GM18498 (cell line): ENCODE results near the gene RBM26.

ENCODE experiments used
- ATAC-seq: cut with Tn5 transposase; IDR thresholded peaks from one replicate; pipeline ENCODE4 v1.9.1; 2021; ENCODE audit warnings: mild to moderate bottlenecking, moderate library complexity; ENCODE audit not compliant: unreplicated experiment

Gene RBM26

DNA sequence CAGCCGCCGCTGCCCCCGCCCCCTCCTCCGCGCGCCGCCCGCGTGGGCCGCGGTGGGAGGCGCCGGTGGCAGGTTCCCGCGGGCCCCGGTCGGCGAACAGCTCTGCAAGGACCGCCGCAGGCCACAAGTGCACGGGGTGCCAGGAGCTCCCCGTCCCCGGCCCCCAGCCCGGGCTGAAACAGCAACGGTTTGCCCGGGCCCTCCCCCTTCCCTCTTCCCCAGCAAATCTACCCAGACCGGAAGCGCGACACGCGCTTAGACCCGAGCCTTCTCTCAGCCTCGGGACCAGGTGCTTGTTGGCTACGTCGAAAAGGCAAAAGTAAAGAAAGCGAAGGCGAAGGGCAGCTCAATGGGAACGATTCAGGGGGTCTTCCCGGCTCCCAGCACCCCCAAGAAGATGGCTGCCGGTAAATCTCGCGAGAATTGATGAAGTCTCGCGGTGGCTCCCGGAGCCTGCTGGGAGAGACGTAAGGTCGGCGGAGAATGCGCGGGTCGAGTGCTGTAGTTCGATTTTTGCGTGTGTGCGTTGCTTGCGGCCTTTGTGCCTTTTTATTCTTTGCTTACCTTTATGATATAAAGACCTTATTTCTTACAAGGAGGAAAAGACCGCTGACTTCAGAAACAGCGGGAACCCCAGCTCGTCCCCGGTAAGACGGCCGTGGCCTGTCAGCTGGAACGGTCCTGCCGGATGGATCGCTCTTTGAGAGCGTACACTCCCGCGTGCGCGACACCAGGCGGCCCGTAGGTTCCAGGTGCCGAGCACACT, at the start of gene RBM26:
Gene RBM26, minus strand, starts transcription at position 425 of the 766 bp plus-strand sequence. CDS start 481 bp downstream, outside the sequence.
- ATAC-seq: peak; percentile 82

- ATAC-seq: no peak
Observed at GRCh38 chr13:79455331-79455730, 49.3 kb upstream of the RBM26 start.

DNA sequence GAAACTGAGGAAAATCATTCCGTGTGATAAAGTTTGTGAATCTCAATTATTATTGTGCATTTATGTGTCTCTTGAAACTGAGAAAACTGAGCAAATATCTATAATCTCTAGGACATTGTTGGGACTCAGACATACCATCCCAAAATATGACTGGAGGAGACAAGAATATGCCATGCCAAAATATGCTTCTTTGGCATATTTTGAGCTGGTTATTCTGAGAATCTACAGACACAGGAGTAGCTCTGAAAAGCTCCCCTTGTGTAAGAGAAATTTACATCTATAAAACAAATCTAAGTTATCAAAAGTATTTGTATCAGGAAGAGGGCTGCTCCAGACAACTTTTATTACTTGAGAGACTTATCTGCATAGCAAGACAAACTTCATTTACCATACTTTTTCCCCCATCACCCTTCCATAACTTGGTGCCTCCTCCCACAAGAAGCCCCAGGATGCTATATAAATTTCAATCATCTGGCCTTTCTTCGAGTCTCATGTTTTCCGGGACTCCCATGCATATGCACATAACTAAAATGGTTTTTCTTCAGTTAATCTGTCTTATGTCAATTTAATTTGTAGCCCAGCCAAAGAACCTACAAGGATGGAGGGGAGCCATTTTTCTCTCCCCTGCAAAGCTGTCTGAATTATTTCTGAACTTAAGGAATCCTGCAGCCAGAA, 46.3 kb upstream of the RBM26 start:
- ATAC-seq: no peak

DNA sequence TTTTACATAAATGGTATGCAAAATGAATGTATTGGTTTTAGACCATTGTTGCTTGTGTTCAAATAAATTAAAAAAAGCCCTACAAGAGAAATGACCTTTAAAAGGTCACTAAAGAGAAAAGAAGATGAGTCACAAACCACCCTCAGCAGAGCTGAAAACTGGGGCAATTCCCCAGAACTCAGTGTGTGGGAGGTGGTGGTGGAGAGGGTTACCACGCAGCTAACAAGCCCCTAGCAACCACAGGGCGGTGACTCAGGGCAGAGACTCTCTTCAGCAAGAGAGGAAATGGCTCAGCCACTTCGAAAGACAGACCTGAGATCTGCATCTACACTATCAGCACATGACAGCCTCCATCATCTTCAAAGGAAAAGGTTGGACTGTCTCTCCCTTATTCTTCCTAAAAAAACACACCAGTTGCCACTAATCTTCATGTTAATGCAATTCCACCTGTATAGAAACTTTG, 45.5 kb upstream of the RBM26 start:
- ATAC-seq: peak; percentile 99

GRCh38 chr13:79450110-79450509, 44.1 kb upstream of the RBM26 start:
- no peak for ATAC-seq

DNA sequence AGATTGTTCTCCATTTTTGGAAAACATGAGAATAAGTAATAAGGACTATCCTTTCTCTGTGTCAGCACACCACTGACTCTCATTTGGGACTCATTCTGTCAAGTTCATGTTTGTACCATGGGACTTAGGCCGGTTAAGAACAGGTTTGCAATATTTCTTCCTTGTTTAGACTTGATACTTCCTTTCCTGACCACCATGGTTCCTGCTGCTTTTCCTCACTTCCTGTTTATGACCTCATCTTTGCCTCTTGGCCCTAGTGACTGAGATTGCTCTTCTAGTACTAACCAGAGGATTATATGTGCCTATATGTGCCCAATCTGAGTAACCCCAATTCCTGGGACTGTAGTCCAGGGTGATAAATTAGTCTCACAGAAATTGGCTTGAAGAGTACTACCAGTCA, 42.4 kb upstream of the RBM26 start:
- no peak for ATAC-seq

GRCh38 chr13:79447741-79448140, 41.7 kb upstream of the RBM26 start:
- no peak for ATAC-seq

GRCh38 chr13:79447141-79447540, 41.1 kb upstream of the RBM26 start:
- ATAC-seq: no peak

DNA sequence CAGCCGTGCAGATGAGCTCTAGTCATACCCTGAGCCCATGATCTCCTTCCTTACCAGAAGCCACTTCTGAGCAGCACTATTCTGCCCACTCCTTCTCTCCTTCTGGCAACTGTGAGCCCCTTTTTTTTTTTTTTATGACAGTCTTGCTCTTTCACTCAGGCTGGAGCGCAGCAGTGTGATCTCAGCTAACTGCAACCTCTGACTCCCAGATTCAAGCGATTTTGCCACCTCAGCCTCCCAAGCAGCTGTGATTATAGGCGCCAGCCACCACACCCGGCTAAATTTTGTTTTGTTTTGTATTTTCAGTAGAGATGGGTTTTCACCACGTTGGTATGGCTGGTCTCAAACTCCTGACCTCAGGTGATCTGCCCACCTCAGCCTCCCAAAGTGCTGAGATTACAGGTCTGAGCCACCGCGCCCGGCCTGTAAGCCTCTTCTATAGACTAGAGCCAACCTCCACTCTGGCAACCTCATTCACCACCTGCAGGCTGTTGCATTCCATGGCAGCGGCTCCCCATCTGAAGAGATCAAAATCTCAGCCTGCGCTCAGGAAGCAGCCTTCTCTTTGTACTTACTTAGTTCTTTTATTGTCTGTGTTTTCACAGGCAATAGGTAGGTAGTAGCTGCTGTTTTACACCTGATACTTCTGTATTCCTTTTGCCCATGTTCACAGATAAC, 40.1 kb upstream of the RBM26 start:
- ATAC-seq: no peak

GRCh38 chr13:79442706-79443105, 36.7 kb upstream of the RBM26 start:
- ATAC-seq: no peak

DNA sequence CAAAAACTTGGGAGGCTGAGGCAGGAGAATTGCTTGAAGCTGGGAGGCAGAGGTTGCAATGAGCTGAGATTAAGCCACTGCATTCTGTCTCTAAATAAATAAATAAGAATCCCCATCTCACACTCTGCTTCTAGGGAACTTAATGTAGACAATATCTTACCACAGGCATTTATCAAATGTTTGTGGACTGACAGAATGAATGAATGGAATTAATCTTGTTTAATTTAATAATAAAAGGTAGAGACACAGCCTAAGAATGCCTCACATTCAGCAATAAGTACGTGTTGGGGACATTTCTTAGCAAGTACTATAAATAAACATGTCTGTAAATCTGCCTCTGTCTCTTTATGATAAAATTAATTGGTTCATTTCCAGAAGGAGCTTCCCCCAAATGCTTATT, 36.2 kb upstream of the RBM26 start:
- ATAC-seq: no peak

DNA sequence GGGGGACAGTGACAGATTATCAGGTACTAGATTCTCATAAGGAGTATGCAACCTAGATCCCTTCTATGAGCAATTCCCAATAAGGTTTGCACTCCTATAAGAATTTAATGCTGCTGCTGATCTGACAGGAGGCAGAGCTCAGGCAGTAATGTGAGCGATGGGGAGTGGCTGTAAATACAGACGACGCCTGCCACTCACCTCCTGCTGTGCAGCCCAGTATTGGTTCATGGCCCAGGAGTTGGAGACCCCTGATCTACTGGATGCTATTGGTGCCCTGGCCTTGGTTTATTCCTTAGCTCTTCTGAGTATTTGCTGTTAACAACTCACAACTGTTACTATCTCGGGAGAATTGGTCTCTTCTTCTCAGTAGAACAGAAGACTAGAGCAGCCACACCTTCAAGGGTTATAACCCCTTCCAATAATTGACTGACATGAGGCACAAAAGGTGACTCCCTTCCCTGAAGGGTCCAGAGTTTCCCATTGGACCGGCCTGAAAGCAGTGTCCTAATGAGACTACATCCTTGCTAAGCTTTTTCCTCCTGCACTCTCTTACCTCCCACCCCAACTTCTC, 35.0 kb upstream of the RBM26 start:
- no peak for ATAC-seq

- ATAC-seq: no peak
Observed at GRCh38 chr13:79439275-79439674, 33.2 kb upstream of the RBM26 start.

DNA sequence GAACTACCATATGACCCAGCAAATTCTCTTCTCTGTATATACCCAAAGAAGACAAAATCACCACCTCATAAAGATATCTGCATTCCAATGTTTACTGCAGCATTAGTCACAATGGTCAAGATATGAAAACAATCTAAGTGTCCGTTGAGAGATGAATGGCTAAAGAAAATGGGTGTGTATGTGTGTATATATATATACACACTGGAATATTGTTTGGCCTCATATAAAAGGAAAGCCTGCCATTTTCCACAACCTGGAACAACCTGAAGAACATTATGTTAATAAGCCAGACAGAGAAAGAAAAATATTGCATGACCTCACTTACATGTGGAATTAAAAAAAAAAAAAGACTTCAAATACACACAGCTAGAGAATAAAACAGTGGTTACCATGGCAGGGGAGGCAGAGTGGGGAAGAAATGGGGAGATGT, 29.5 kb upstream of the RBM26 start:
- no peak for ATAC-seq

GRCh38 chr13:79434556-79434955, 28.5 kb upstream of the RBM26 start:
- ATAC-seq: no peak

DNA sequence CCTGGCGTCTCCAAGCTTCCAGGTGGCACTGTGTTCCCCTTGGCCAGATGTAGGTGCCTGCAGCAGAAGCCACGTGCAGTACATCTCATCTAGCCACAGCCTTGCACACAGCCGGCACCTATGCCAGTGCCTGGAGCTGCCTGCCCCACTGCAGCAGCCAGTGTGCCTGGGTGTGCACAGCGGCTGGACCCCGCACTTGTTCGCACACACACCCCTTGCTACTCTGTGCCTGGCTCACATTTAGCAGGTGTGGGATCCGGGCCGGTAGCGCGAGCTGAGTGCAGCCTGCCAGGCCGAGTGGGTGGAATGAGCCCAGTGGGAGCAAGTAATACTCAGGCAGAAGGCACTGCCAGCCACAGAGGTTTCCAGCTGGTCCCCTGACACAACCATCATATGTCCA, 26.9 kb upstream of the RBM26 start:
- ATAC-seq: no peak

GRCh38 chr13:79432086-79432485, 26.0 kb upstream of the RBM26 start:
- no peak for ATAC-seq

GRCh38 chr13:79429309-79429708, 23.3 kb upstream of the RBM26 start:
- ATAC-seq: peak; percentile 45

DNA sequence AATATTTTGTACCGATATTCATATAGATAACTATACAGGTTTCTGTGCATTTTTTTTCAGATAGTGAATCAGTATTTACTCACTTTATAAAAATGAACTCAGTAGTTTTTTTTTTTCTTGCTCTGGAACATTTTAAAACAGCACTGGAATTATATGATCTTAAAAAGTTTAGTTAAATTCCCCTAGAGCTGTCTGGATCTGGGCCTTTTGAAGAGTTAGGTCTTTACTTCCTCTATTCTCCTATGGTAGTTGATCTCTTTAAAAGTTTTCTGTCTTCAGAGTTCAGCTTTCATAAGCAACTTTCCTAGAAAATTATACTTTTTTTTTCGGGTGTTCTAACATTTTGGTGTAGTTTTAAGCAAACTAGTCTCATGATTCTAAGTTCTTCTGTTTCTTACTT, 21.8 kb upstream of the RBM26 start:
- ATAC-seq: no peak

GRCh38 chr13:79427265-79427664, 21.2 kb upstream of the RBM26 start:
- no peak for ATAC-seq
